Measurements from ENCODE around the gene E2F3.
A peak's percentile ranks its signal among the peaks of the same experiment; 100 is the strongest.

E2F3 gene

GRCh38 chr6:20375436-20375835, 26.2 kb upstream of the E2F3 start:
- TF ChIP-seq CTCF (IDR thresholded peaks at IDR 0.05; ENCODE audit: control insufficient read depth, insufficient read depth, low read depth, low read length, missing control alignments) = no peak
- no peak overlapping the region for H3K4me3 ChIP-seq (ENCODE audit: control insufficient read depth, low read depth, low read length)

GRCh38 chr6:20377623-20378265, 23.9 kb upstream of the E2F3 start:
- DNase-seq (ENCODE audit: low read depth) = peak; percentile 25
- TF ChIP-seq CTCF (IDR thresholded peaks at IDR 0.05; ENCODE audit: control insufficient read depth, insufficient read depth, low read depth, low read length, missing control alignments) = no peak
- H3K4me3 ChIP-seq (ENCODE audit: control insufficient read depth, low read depth, low read length) = no peak overlapping the region

More at GRCh38 chr6:20375436-20375835, 26.2 kb upstream of the E2F3 start:
- no peak for DNase-seq (ENCODE audit: low read depth)

- TF ChIP-seq CTCF (IDR thresholded peaks at IDR 0.05; ENCODE audit: control insufficient read depth, insufficient read depth, low read depth, low read length, missing control alignments) = no peak
- H3K4me3 ChIP-seq (ENCODE audit: control insufficient read depth, low read depth, low read length) = no peak overlapping the region
- DNase-seq (ENCODE audit: low read depth) = no peak
These were observed 22.4 kb upstream of the E2F3 start for GRCh38 chr6:20379231-20379630.

- no peak for DNase-seq (ENCODE audit: low read depth)
- TF ChIP-seq CTCF (IDR thresholded peaks at IDR 0.05; ENCODE audit: control insufficient read depth, insufficient read depth, low read depth, low read length, missing control alignments) = no peak
- no peak overlapping the region for H3K4me3 ChIP-seq (ENCODE audit: control insufficient read depth, low read depth, low read length)
These were observed 15.5 kb upstream of the E2F3 start for GRCh38 chr6:20386218-20386617.

GRCh38 chr6:20389066-20389465, 12.6 kb upstream of the E2F3 start:
- DNase-seq (ENCODE audit: low read depth) = no peak
- no peak overlapping the region for H3K4me3 ChIP-seq (ENCODE audit: control insufficient read depth, low read depth, low read length)
- TF ChIP-seq CTCF (IDR thresholded peaks at IDR 0.05; ENCODE audit: control insufficient read depth, insufficient read depth, low read depth, low read length, missing control alignments) = no peak

GRCh38 chr6:20393297-20393696, 8.4 kb upstream of the E2F3 start:
- TF ChIP-seq CTCF (IDR thresholded peaks at IDR 0.05; ENCODE audit: control insufficient read depth, insufficient read depth, low read depth, low read length, missing control alignments) = no peak
- H3K4me3 ChIP-seq (ENCODE audit: control insufficient read depth, low read depth, low read length) = no peak overlapping the region
- DNase-seq (ENCODE audit: low read depth) = no peak

Data from AG09309 (cell line).